ENCODE measurements around the gene METTL16.

METTL16 gene

GRCh38 chr17:2420176-2420575 is 91.5 kb downstream of the METTL16 start:
- in situ Hi-C loops (cut with HindIII; ENCODE audit: low sequenced_read_pairs) = no loop called here

GRCh38 chr17:2419486-2419885 is 92.2 kb downstream of the METTL16 start:
- in situ Hi-C loops (cut with HindIII; ENCODE audit: low sequenced_read_pairs) = no loop called here

- in situ Hi-C loops (cut with HindIII; ENCODE audit: low sequenced_read_pairs) = no loop called here
Measured at GRCh38 chr17:2418572-2418971, 93.1 kb downstream of the METTL16 start.

GRCh38 chr17:2416010-2416734 is 95.5 kb downstream of the METTL16 start:
- in situ Hi-C loops (cut with HindIII; ENCODE audit: low sequenced_read_pairs) = no loop called here

GRCh38 chr17:2415081-2415480 is 96.6 kb downstream of the METTL16 start:
- in situ Hi-C loops (cut with HindIII; ENCODE audit: low sequenced_read_pairs) = no loop called here

- in situ Hi-C loops (cut with HindIII; ENCODE audit: low sequenced_read_pairs) = no loop called here
Measured at GRCh38 chr17:2414446-2415064, 97.1 kb downstream of the METTL16 start.

GRCh38 chr17:2412561-2413021 is 99.1 kb downstream of the METTL16 start:
- in situ Hi-C loops (cut with HindIII; ENCODE audit: low sequenced_read_pairs) = no loop called here

GRCh38 chr17:2410951-2411350 is 100.7 kb downstream of the METTL16 start:
- in situ Hi-C loops (cut with HindIII; ENCODE audit: low sequenced_read_pairs) = no loop called here

- in situ Hi-C loops (cut with HindIII; ENCODE audit: low sequenced_read_pairs) = no loop called here
Measured at GRCh38 chr17:2406903-2407790, 104.5 kb downstream of the METTL16 start.

GRCh38 chr17:2406271-2406902 is 105.3 kb downstream of the METTL16 start:
- in situ Hi-C loops (cut with HindIII; ENCODE audit: low sequenced_read_pairs) = no loop called here

- in situ Hi-C loops (cut with HindIII; ENCODE audit: low sequenced_read_pairs) = no loop called here
Measured at GRCh38 chr17:2405247-2405926, 106.3 kb downstream of the METTL16 start.

- in situ Hi-C loops (cut with HindIII; ENCODE audit: low sequenced_read_pairs) = no loop called here
Measured at GRCh38 chr17:2403044-2403443, 108.6 kb downstream of the METTL16 start.

GRCh38 chr17:2402544-2402943 is 109.1 kb downstream of the METTL16 start:
- in situ Hi-C loops (cut with HindIII; ENCODE audit: low sequenced_read_pairs) = no loop called here

- in situ Hi-C loops (cut with HindIII; ENCODE audit: low sequenced_read_pairs) = no loop called here
Measured at GRCh38 chr17:2401426-2402221, 110.1 kb downstream of the METTL16 start.

- in situ Hi-C loops (cut with HindIII; ENCODE audit: low sequenced_read_pairs) = no loop called here
Measured at GRCh38 chr17:2400877-2401425, 110.7 kb downstream of the METTL16 start, which contains the start of gene MNT. TSS of gene MNT (minus strand) at chr17:2401060. CDS start at chr17:2400712, 348 bp downstream.

GRCh38 chr17:2400474-2400866 is 111.2 kb downstream of the METTL16 start:
- in situ Hi-C loops (cut with HindIII; ENCODE audit: low sequenced_read_pairs) = no loop called here

- in situ Hi-C loops (cut with HindIII; ENCODE audit: low sequenced_read_pairs) = no loop called here
Measured at GRCh38 chr17:2399572-2400473, 111.9 kb downstream of the METTL16 start.
